Measurements from ENCODE around the gene ESR1.

ESR1 gene

GRCh38 chr6:151807513-151808370 lies at the start of gene ESR1:
Gene ESR1 (plus strand): TSS chr6:151807682. CDS start chr6:151807913, 231 bp downstream.
- peak; percentile 76 for DNase-seq

GRCh38 chr6:151760486-151760885 lies 47.0 kb upstream of the ESR1 start:
- DNase-seq = no peak

- no peak for DNase-seq
Observed at GRCh38 chr6:151761851-151762250, 45.6 kb upstream of the ESR1 start.

GRCh38 chr6:151762817-151763216 lies 44.7 kb upstream of the ESR1 start:
- DNase-seq = no peak

- DNase-seq = peak; percentile 49
Observed at GRCh38 chr6:151763303-151763702, 44.2 kb upstream of the ESR1 start.

- peak; percentile 94 for DNase-seq
Observed at GRCh38 chr6:151763938-151764680, 43.4 kb upstream of the ESR1 start.

GRCh38 chr6:151765444-151765886 lies 42.0 kb upstream of the ESR1 start:
- peak; percentile 80 for DNase-seq

GRCh38 chr6:151772446-151772845 lies 35.0 kb upstream of the ESR1 start:
- no peak for DNase-seq

GRCh38 chr6:151773382-151773781 lies 34.1 kb upstream of the ESR1 start:
- no peak for DNase-seq

- no peak for DNase-seq
Observed at GRCh38 chr6:151782560-151782959, 24.9 kb upstream of the ESR1 start.

GRCh38 chr6:151783692-151784091 lies 23.8 kb upstream of the ESR1 start:
- no peak for DNase-seq

GRCh38 chr6:151784441-151785214 lies 22.9 kb upstream of the ESR1 start:
- no peak for DNase-seq

GRCh38 chr6:151796842-151797530 lies 10.5 kb upstream of the ESR1 start:
- no peak for DNase-seq

GRCh38 chr6:151803743-151804142 lies 3.7 kb upstream of the ESR1 start:
- peak; percentile 78 for DNase-seq

GRCh38 chr6:151804585-151805285 lies 2.7 kb upstream of the ESR1 start:
- DNase-seq = peak; percentile 43

GRCh38 chr6:151805286-151805840 lies 2.1 kb upstream of the ESR1 start:
- no peak for DNase-seq

GRCh38 chr6:151806757-151807512 lies 547 bp upstream of the ESR1 start:
- no peak for DNase-seq

- no peak for DNase-seq
Observed at GRCh38 chr6:151808371-151809241, 1.1 kb downstream of the ESR1 start.

GRCh38 chr6:151811081-151811480 lies 3.6 kb downstream of the ESR1 start:
- no peak for DNase-seq

- no peak for DNase-seq
Observed at GRCh38 chr6:151813858-151814257, 6.4 kb downstream of the ESR1 start.

Data from DMS53 (cell line).